BLaER1 treated with 17β-estradiol and CSF1 and Interleukin-3, amounts not matched to agents 10 nM and 100 nM (cell line): ENCODE measurements around the gene TTL.

Source experiments
- H3K27ac ChIP-seq, 11 experiments: shearing (Covaris generic); formaldehyde crosslinking; 2 replicates each; pipeline ENCODE4 v1.8.1; 2022
- H3K27me3 ChIP-seq, 11 experiments: shearing (Covaris generic); formaldehyde crosslinking; 2 replicates each; pipeline ENCODE4 v1.8.1; 2022
- H3K36me3 ChIP-seq, 11 experiments: shearing (Covaris generic); formaldehyde crosslinking; 2 replicates each; pipeline ENCODE4 v1.8.1; 2022
- H3K4me1 ChIP-seq, 10 experiments: shearing (Covaris generic); formaldehyde crosslinking; 2 replicates each; pipeline ENCODE4 v1.8.1; 2022
- H3K4me2 ChIP-seq, 11 experiments: shearing (Covaris generic); formaldehyde crosslinking; 2 replicates each; pipeline ENCODE4 v1.8.1; 2022
- H3K4me3 ChIP-seq, 10 experiments: shearing (Covaris generic); formaldehyde crosslinking; 2 replicates each; pipeline ENCODE4 v1.8.1; 2022
- H3K9ac ChIP-seq, 11 experiments: shearing (Covaris generic); formaldehyde crosslinking; 2 replicates each; pipeline ENCODE4 v1.8.1; 2022
- H3K9me3 ChIP-seq, 11 experiments: shearing (Covaris generic); formaldehyde crosslinking; replicated peaks in 1 of 11; 2 replicates each; pipeline ENCODE4 v1.8.1; 2022
- H4K20me1 ChIP-seq, 11 experiments: shearing (Covaris generic); formaldehyde crosslinking; 2 replicates each; pipeline ENCODE4 v1.8.1; 2022
- Cebpa-rat ChIP-seq, 11 experiments: shearing (Covaris generic); IDR thresholded peaks; 2 replicates each; pipeline ENCODE4 v1.8.1; 2022

Gene TTL

DNA sequence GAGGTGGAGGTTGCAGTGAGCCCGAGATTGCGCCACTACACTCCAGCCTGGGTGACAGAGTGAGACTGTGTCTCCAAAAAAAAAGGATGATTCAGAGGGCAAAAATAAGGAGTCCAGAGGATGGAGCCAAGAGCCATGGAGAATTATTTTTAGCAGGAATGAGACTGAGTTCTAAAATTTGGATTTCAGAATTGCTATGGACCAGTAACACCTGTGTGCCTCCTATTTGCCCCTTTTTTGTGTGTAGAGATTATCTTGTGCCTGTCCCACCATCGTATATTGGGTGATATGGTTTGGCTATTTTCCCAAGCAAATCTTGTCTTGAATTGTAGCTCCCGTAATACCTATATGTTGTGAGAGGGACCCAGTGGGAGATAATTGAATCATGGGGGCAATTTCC is 32.1 kb upstream of the TTL start:
- Histone ChIP-seq H4K20me1 (no peaks in the 10 kb centered on the region), H3K27ac (no peak overlapping the region), H3K4me1 (no peaks in the 10 kb centered on the region), H3K36me3 (no peaks in the 10 kb centered on the region), H3K27me3 (no peaks in the 10 kb centered on the region), H3K4me3 (no peak overlapping the region), H3K4me2 (no peak overlapping the region), H3K9me3 (peaks cover 10 to 19% (median 14%) of the 10 kb centered on the region in 11 experiments; a peak in 21 of 22 replicates), H3K9ac (no peak overlapping the region)
- TF ChIP-seq Cebpa-rat (IDR thresholded peaks at IDR 0.05), result no peak

DNA sequence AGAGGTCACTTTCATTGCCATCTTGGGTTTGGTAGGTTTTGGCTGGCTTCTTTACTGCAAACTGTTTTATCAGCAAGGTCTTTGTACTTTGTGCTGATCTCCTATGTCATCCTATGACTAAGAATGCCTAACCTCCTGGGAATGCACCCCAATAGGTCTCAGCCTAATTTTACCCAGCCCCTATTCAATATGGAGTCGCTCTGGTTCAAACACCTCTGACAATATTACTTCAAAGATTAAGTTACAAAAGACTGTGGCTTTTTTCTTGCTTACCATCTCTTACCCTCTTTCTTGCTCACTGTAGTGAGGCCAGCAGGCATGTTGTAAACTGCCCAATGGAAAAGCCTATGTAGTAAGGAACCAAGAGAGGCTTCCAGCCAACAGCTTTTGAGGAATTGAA is 30.6 kb upstream of the TTL start:
- no peaks in the 10 kb centered on the region for H3K27me3 ChIP-seq

DNA sequence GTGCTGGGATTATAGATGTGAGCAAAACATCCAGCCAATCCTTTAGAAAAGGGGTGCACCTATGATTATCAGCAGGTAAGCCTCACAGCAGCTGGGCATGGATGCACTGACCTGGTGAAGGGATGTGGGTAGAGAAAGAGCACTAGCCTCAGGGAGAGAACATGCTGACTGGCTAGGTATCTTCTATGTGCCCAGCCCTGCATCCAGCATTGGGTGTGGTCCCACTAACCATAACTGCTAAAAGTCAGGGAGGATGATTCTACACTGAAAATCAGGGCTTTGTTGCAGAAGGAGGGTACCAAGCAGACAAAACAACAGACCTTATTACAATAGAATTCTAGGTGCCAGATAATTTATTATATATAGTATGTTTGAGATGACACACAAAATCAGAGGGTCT is 27.4 kb upstream of the TTL start:
- Histone ChIP-seq H3K36me3 (no peaks in the 10 kb centered on the region), H3K9ac (no peak overlapping the region), H4K20me1 (no peaks in the 10 kb centered on the region), H3K4me2 (no peak overlapping the region), H3K9me3 (peaks cover 10 to 30% (median 19%) of the 10 kb centered on the region in 11 experiments; a peak in 21 of 22 replicates), H3K27ac (no peak overlapping the region), H3K4me1 (no peaks in the 10 kb centered on the region), H3K4me3 (no peak overlapping the region), H3K27me3 (no peaks in the 10 kb centered on the region)
- no peak for TF ChIP-seq Cebpa-rat (IDR thresholded peaks at IDR 0.05)

More for the DNA sequence above, 30.6 kb upstream of the TTL start:
- no peak for TF ChIP-seq Cebpa-rat (IDR thresholded peaks at IDR 0.05)
- no peak overlapping the region for H3K9ac ChIP-seq
- no peaks in the 10 kb centered on the region for H3K36me3 ChIP-seq
- H4K20me1 ChIP-seq, result no peaks in the 10 kb centered on the region
- no peaks in the 10 kb centered on the region for H3K4me1 ChIP-seq
- H3K27ac ChIP-seq, result no peak overlapping the region
- H3K4me2 ChIP-seq, result no peak overlapping the region
- no peak overlapping the region for H3K4me3 ChIP-seq
- H3K9me3 ChIP-seq, result peaks cover 10 to 19% (median 14%) of the 10 kb centered on the region in 11 experiments; a peak in 21 of 22 replicates

DNA sequence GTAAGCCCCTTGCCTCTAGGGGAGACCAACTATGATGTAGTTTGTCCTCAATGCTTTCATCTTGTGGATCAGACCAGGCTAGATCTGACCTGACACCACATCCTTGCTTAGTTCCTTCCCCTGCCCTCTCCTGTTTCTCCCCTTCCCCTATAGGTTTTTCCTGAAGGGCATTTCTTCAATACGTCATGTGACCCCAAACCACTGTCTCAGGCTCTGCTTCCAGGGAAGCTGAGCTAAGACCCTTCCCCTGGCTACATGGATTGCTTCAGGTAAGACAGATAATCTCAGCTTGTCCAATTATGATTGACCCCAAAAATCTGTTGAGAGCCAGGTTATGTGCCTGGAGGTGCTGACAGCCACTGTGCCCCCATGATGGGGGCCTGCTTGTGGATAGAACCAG is 22.6 kb upstream of the TTL start:
- TF ChIP-seq Cebpa-rat (IDR thresholded peaks at IDR 0.05), result no peak
- H3K9ac ChIP-seq, result no peak overlapping the region
- H3K4me3 ChIP-seq, result no peak overlapping the region
- no peak overlapping the region for H3K4me2 ChIP-seq
- H3K4me1 ChIP-seq, result peaks cover 0 to 10% (median 0%) of the 10 kb centered on the region in 10 experiments; a peak in 4 of 20 replicates
- no peaks in the 10 kb centered on the region for H3K36me3 ChIP-seq
- no peaks in the 10 kb centered on the region for H3K27me3 ChIP-seq
- no peaks in the 10 kb centered on the region for H4K20me1 ChIP-seq
- H3K9me3 ChIP-seq, result peaks cover 0 to 13% (median 6%) of the 10 kb centered on the region in 11 experiments; a peak in 6 of 22 replicates
- no peak overlapping the region for H3K27ac ChIP-seq

DNA sequence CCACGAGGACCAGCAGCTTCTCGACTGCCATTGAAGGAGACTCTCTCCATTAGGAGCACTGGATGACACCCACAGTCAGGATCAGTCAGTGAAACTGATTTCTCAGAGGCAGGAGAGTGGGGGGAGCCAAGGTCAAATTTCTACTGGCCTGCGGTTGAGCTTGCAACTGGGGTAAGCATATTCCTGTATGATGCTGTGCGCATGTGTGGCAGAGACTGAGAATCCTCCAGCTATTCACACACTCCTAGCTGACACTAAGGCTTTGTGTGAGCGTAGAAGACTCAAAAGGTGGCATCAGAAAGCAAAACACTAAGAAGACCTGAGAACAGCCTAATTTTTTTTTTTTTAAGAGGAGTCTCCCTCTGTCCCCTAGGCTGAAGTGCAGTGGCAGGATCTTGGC is 19.8 kb upstream of the TTL start:
- no peak for TF ChIP-seq Cebpa-rat (IDR thresholded peaks at IDR 0.05)
- Histone ChIP-seq H3K4me3 (no peak overlapping the region), H3K27ac (no peak overlapping the region), H3K36me3 (no peaks in the 10 kb centered on the region), H3K9me3 (peaks cover 0 to 13% (median 6%) of the 10 kb centered on the region in 11 experiments; a peak in 8 of 22 replicates), H3K27me3 (no peaks in the 10 kb centered on the region), H3K9ac (no peak overlapping the region), H3K4me1 (peaks cover 0 to 10% (median 0%) of the 10 kb centered on the region in 10 experiments; a peak in 4 of 20 replicates), H3K4me2 (peak overlapping the region in 2 of 11 experiments; percentile 10 to 17; a peak in 2 of 22 replicates), H4K20me1 (no peaks in the 10 kb centered on the region)

DNA sequence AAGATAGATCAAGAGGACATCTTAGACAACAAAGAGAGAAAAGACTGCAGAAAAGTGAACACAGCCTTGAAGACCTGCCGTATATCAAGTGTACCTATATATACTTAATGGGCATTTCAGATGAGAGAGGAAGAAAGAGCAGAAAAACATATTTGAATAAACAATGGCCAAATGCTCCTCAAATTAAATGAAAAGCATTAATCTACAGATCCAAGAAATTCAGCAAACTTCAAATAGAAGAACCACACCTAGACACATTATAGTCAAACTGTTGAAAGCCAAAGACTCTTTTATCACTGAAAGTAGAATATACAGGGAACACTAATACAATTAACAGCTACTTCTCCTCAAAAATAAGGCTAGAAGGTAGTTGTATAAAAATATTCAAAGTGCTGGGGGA is 18.7 kb upstream of the TTL start:
- Histone ChIP-seq H3K4me3 (no peak overlapping the region), H3K36me3 (no peaks in the 10 kb centered on the region), H3K4me2 (no peak overlapping the region), H3K27ac (no peak overlapping the region), H3K27me3 (no peaks in the 10 kb centered on the region), H3K9me3 (peaks cover 0 to 8% (median under 1%) of the 10 kb centered on the region in 11 experiments; a peak in 7 of 22 replicates), H3K4me1 (peaks cover 0 to 10% (median 0%) of the 10 kb centered on the region in 10 experiments; a peak in 4 of 20 replicates), H4K20me1 (no peaks in the 10 kb centered on the region), H3K9ac (no peak overlapping the region)
- no peak for TF ChIP-seq Cebpa-rat (IDR thresholded peaks at IDR 0.05)

DNA sequence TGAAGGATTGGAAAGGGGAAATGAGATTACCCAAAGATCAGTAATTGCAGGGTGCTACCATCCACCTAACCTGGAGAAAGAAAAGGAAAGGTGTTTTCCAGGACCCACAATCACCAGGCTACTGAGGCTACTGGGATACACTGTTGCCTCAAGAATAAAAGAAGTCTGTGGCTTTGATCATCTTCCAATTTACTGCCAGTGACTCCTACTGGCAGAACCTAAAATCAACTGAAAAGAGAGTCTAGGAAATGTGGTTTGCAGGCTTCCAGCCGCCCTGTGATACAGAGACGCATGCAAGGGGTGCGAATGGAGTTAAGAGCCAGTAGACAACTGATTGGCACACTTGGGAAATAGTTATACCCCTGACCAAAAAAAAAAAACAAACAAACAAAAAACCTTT is 16.6 kb upstream of the TTL start:
- no peak overlapping the region for H3K27ac ChIP-seq
- TF ChIP-seq Cebpa-rat (IDR thresholded peaks at IDR 0.05), result no peak
- peaks cover 0 to 10% (median 0%) of the 10 kb centered on the region in 10 experiments; a peak in 4 of 20 replicates for H3K4me1 ChIP-seq
- peaks cover 0 to 12% (median 4%) of the 10 kb centered on the region in 11 experiments; a peak in 6 of 22 replicates for H3K9me3 ChIP-seq
- no peaks in the 10 kb centered on the region for H4K20me1 ChIP-seq
- no peaks in the 10 kb centered on the region for H3K27me3 ChIP-seq
- H3K4me2 ChIP-seq, result no peak overlapping the region
- no peak overlapping the region for H3K4me3 ChIP-seq
- no peaks in the 10 kb centered on the region for H3K36me3 ChIP-seq
- H3K9ac ChIP-seq, result no peak overlapping the region

DNA sequence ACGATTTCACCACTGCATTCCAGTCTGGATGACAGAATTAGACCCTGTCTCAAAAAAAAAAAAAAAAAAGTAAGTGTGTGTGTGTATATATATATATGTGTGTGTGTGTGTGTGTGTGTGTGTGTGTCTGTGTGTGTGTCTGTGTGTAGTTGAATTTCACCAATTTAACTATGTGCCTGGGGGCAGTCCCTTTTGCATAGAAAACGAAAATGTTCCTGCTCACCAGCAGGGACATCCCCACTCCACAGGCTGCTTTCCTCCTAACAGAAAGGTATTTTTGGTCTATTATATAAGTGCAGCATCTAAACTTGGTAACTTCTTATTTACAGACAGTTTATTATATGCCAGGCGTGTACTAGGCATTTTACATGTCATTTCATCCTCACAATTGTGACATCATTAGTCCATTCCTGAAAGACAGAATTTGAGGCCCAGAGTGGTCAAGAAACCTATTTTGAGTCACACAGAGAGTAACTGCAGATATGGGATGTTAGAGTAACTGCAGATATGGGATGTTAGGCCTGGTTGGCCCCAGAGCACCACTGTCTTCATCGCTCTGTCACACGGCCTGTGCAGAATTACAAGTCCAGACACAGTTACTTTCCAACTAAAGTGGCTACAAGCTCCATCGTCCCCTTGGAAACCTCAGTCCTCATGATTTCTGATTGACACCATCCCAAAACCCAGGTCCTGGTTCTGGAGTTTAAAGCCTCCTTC is 9.3 kb upstream of the TTL start:
- H3K4me1 ChIP-seq, result 0 out of 20 replicates have a peak, but pooled peaks cover 0 to 6% (median 0%) of the 10 kb centered on the region in 10 experiments
- H3K4me2 ChIP-seq, result no peak overlapping the region
- no peak for TF ChIP-seq Cebpa-rat (IDR thresholded peaks at IDR 0.05)
- H3K9ac ChIP-seq, result no peak overlapping the region
- no peak overlapping the region for H3K4me3 ChIP-seq
- no peaks in the 10 kb centered on the region for H4K20me1 ChIP-seq
- no peak overlapping the region for H3K27ac ChIP-seq
- H3K36me3 ChIP-seq, result no peaks in the 10 kb centered on the region
- H3K9me3 ChIP-seq, result peaks cover 0 to 11% (median 4%) of the 10 kb centered on the region in 11 experiments; a peak in 5 of 22 replicates
- no peaks in the 10 kb centered on the region for H3K27me3 ChIP-seq

DNA sequence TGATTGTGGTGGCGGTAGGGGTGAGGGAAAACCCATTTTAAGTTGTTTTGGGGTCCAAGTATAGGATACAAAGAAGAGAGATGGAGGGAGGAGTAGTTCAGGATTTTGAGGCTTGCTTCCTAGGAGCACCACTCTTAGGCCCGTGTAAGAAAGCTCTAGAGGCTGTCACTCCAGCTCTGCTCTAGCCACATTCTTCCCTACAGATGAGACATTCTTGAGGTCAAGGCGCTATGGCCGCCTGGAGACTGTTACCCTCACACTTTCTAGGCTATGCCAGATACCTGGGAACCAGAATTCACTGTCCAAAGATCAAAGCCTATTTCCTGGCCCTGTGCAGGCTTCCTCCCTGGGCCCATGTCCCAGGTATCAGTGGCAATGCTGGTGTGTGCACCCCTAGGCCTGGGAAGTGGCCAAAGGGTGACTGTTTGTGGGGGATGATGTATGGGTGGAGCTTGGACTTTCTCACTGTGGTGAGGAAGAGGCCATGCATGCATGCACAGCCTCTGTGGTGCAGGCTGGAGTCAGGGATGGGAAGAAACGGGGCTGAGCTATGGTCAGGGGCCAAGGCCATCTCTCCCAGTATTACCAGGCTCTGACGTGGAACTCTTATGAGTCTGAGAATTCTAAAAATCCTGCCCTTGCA is 7.0 kb upstream of the TTL start:
- Histone ChIP-seq H3K9me3 (no peaks in the 10 kb centered on the region), H3K36me3 (no peaks in the 10 kb centered on the region), H3K27me3 (no peaks in the 10 kb centered on the region), H3K4me2 (no peak overlapping the region), H3K4me1 (peaks cover 0 to 6% (median 0%) of the 10 kb centered on the region in 10 experiments; a peak in 1 of 20 replicates), H3K4me3 (no peak overlapping the region), H3K27ac (no peak overlapping the region), H3K9ac (no peak overlapping the region), H4K20me1 (no peaks in the 10 kb centered on the region)
- no peak for TF ChIP-seq Cebpa-rat (IDR thresholded peaks at IDR 0.05)
